CD4-positive, alpha-beta memory T cell (primary cell): ENCODE data around the gene HAUS8. TPM values are rescaled to one million over a fixed set of nuclear protein-coding genes. Genes with fewer than 3 reads are reported as not detected.
A peak's percentile ranks its signal among the peaks of the same experiment; 100 is the strongest.

ENCODE experiments used
- CTCF ChIA-PET: fragments of 350-600 bp; sonication (Branson Sonifier 250); formaldehyde crosslinking; loops from one replicate; lab custom pipeline; 2021; ENCODE audit warnings: inconsistent platforms; ENCODE audit not compliant: partially characterized antibody; lab: Charles Lee
- POLR2A ChIA-PET: fragments of 350-600 bp; sonication (Branson Sonifier 250); formaldehyde crosslinking; loops from one replicate; lab custom pipeline; 2021; ENCODE audit not compliant: partially characterized antibody; lab: Charles Lee
- DNase-seq, 5 donors: peaks; one replicate each; pipeline versions ENCODE4 v3.0.0 to v3.0.0-alpha.2; 2020 to 2022; ENCODE audit warnings: mixed read lengths in 1 of 5
- H3K27ac ChIP-seq: one replicate; pipeline ENCODE4 v1.7.0; 2013; ENCODE audit warnings: low read depth, low read length
- H3K27me3 ChIP-seq: 2 replicates; pipeline ENCODE4 v1.7.0; 2013; ENCODE audit warnings: mild to moderate bottlenecking, low read length, moderate library complexity; ENCODE audit not compliant: insufficient read depth
- H3K36me3 ChIP-seq: 2 replicates; pipeline ENCODE4 v1.7.0; 2013; ENCODE audit warnings: mild to moderate bottlenecking, low read length, moderate library complexity; ENCODE audit not compliant: insufficient read depth
- H3K4me1 ChIP-seq: 2 replicates; pipeline ENCODE4 v1.7.0; 2013; ENCODE audit warnings: mild to moderate bottlenecking, low read length, moderate library complexity; ENCODE audit not compliant: insufficient read depth
- H3K4me3 ChIP-seq, 2 donors: one replicate each; pipeline ENCODE4 v1.7.0; 2013; ENCODE audit warnings: low read length in 2 of 2, mild to moderate bottlenecking in 1 of 2
- H3K9me3 ChIP-seq, 2 donors: one replicate each; pipeline ENCODE4 v1.7.0; 2013; ENCODE audit warnings: low read length in 2 of 2, control low read depth in 1 of 2; ENCODE audit not compliant: control insufficient read depth in 1 of 2
- H3K27ac Mint-ChIP-seq, 7 donors: one replicate each; pipeline ENCODE4 v1.8.0; 2020 to 2021; ENCODE audit warnings: mixed read lengths in 7 of 7, mild to moderate bottlenecking in 6 of 7, inconsistent platforms in 3 of 7, moderate library complexity in 3 of 7
- H3K27me3 Mint-ChIP-seq, 2 donors: one replicate each; pipeline ENCODE4 v1.8.0; 2020 to 2021; ENCODE audit warnings: mixed read lengths in 2 of 2
- H3K36me3 Mint-ChIP-seq, 2 donors: one replicate each; pipeline ENCODE4 v1.8.0; 2020 to 2021; ENCODE audit warnings: mixed read lengths in 2 of 2, inconsistent platforms in 1 of 2, mild to moderate bottlenecking in 1 of 2
- H3K4me1 Mint-ChIP-seq, 4 donors: one replicate each; pipeline ENCODE4 v1.8.0; 2020 to 2021; ENCODE audit warnings: mixed read lengths in 4 of 4, mild to moderate bottlenecking in 1 of 4
- H3K4me3 Mint-ChIP-seq, 8 donors: one replicate each; pipeline ENCODE4 v1.8.0; 2020 to 2021; ENCODE audit warnings: mixed read lengths in 8 of 8, mild to moderate bottlenecking in 7 of 8, moderate library complexity in 6 of 8, inconsistent platforms in 3 of 8
- H3K9me3 Mint-ChIP-seq, 8 donors: one replicate each; pipeline ENCODE4 v1.8.0; 2020 to 2021; ENCODE audit warnings: mixed read lengths in 8 of 8, mild to moderate bottlenecking in 5 of 8, inconsistent platforms in 3 of 8, moderate library complexity in 1 of 8
- intact Hi-C: fragments of 100-400 bp; cut with micrococcal nuclease; formaldehyde crosslinking; loops from one replicate; pipeline ENCODE4 v1.15.1; 2023
- polyA plus RNA-seq, 2 donors: library from polyadenylated mRNA; unstranded; fragments of 300-500 nt; fragmentation: Illumina TruSeq; gene quantifications; one replicate each; pipeline ENCODE4 v1.2.3, GENCODE V29; 2021
- total RNA-seq, 2 experiments: library from RNA; stranded (reverse); gene quantifications; one replicate each; pipeline ENCODE4 v1.2.3, GENCODE V29; 2021

The HAUS8 gene
- total and polyA plus RNA-seq, 4 experiments from 2014 or later: 5.7 to 20.9 (median 15.6) TPM

GRCh38 chr19:17077447-17078028, 2.3 kb upstream of the HAUS8 start:
- H3K9me3 ChIP-seq: no peaks in the 10 kb centered on the region
- H3K4me3 ChIP-seq: no peak overlapping the region
- no peak for DNase-seq
- POLR2A ChIA-PET: interaction anchor here (5.6 kb wide), 1 partner anchor 48 kb away, joined by 84 read pairs; no protein-coding TSS in a partner anchor
- peaks cover 0 to 2% (median 0%) of the 10 kb centered on the region in 8 donors for H3K9me3 Mint-ChIP-seq
- H3K27me3 Mint-ChIP-seq: no peaks in the 10 kb centered on the region
- H3K27ac ChIP-seq: no peak overlapping the region
- H3K4me3 Mint-ChIP-seq: peak overlapping the region; percentile 68 to 100 (median 98)
- H3K4me1 ChIP-seq: peaks cover 65% of the 10 kb centered on the region
- intact Hi-C loops: no loop called here
- peaks cover 5% of the 10 kb centered on the region for H3K36me3 ChIP-seq
- no peaks in the 10 kb centered on the region for H3K27me3 ChIP-seq
- peak overlapping the region in 5 of 7 donors; percentile 22 to 89 (median 77) for H3K27ac Mint-ChIP-seq
- CTCF ChIA-PET: interaction anchor here (0.9 to 1.9 kb wide), 4 partner anchors 9 to 107 kb away, joined by 3 to 7 read pairs (median 4); no protein-coding TSS in a partner anchor
- peaks cover 0 to 27% of the 10 kb centered on the region in 2 donors for H3K36me3 Mint-ChIP-seq
- peaks cover 46 to 81% (median 64%) of the 10 kb centered on the region in 4 donors for H3K4me1 Mint-ChIP-seq

DNA sequence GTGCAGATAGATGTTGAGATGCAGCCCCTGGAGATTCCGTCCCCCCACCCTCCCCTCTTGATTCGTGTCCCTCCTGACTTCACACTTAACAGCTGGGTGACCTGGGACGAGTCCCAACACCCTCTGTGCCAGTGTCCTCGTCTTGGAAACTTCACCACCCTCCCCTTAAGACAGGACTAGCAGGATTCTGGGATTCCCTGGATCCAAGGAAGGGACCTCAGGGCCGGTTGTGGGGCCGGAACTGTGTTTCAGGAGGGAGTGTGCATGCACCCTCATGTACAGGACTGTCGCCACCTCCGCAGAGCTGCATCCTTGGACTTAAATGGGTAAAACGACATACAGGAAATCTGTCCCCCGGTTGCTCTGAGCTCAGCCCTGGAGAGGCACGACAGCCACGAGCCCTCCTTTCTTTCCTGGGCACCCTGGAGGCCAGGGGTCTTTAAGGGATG, 1.3 kb upstream of the HAUS8 start:
- H3K36me3 ChIP-seq: peaks cover 9% of the 10 kb centered on the region
- peaks cover 40 to 73% (median 57%) of the 10 kb centered on the region in 4 donors for H3K4me1 Mint-ChIP-seq
- peaks cover 60% of the 10 kb centered on the region for H3K4me1 ChIP-seq
- H3K9me3 ChIP-seq: no peaks in the 10 kb centered on the region
- H3K27ac ChIP-seq: peak overlapping the region; percentile 76
- peak overlapping the region; percentile 95 to 100 (median 98) for H3K4me3 Mint-ChIP-seq
- DNase-seq: peak in 4 of 5 donors; percentile 19 to 31 (median 25)
- POLR2A ChIA-PET: interaction anchor here (0.8 to 5.6 kb wide), 15 partner anchors 9 to 447 kb away, joined by 3 to 84 read pairs (median 6); partner anchors contain the start of genes BABAM1, DDA1, OCEL1 and USE1
- H3K36me3 Mint-ChIP-seq: peaks cover 0 to 22% of the 10 kb centered on the region in 2 donors
- peak overlapping the region; percentile 89 to 99 (median 98) for H3K27ac Mint-ChIP-seq
- no peaks in the 10 kb centered on the region for H3K27me3 ChIP-seq
- CTCF ChIA-PET: interaction anchor here (0.7 to 1.9 kb wide), 8 partner anchors 10 to 229 kb away, joined by 3 to 7 read pairs (median 4); partner anchors contain the start of gene OCEL1
- intact Hi-C loops: no loop called here
- H3K27me3 Mint-ChIP-seq: no peaks in the 10 kb centered on the region
- no peaks in the 10 kb centered on the region for H3K9me3 Mint-ChIP-seq
- H3K4me3 ChIP-seq: peak overlapping the region; percentile 66 to 77

GRCh38 chr19:17075864-17076542, 751 bp upstream of the HAUS8 start:
- Histone ChIP-seq H3K27me3 (no peaks in the 10 kb centered on the region), H3K36me3 (peaks cover 15% of the 10 kb centered on the region), H3K27ac (peak overlapping the region; percentile 76), H3K4me1 (peaks cover 60% of the 10 kb centered on the region), H3K9me3 (no peaks in the 10 kb centered on the region), H3K4me3 (peak overlapping the region; percentile 66 to 77)
- peak overlapping the region; percentile 89 to 99 (median 98) for H3K27ac Mint-ChIP-seq
- H3K27me3 Mint-ChIP-seq: no peaks in the 10 kb centered on the region
- intact Hi-C loops: loop anchor here (1.0 to 2.0 kb wide), 8 partner anchors 9 to 261 kb away; partner anchors contain the start of genes BABAM1, GTPBP3, OCEL1 and USE1
- peaks cover 40 to 75% (median 55%) of the 10 kb centered on the region in 4 donors for H3K4me1 Mint-ChIP-seq
- peak overlapping the region; percentile 95 to 100 (median 98) for H3K4me3 Mint-ChIP-seq
- CTCF ChIA-PET: interaction anchor here (0.8 to 1.9 kb wide), 6 partner anchors 10 to 229 kb away, joined by 3 to 7 read pairs (median 4); partner anchors contain the start of gene OCEL1
- peaks cover 3 to 26% of the 10 kb centered on the region in 2 donors for H3K36me3 Mint-ChIP-seq
- H3K9me3 Mint-ChIP-seq: no peaks in the 10 kb centered on the region
- DNase-seq: peak; percentile 41 to 65 (median 43)
- POLR2A ChIA-PET: interaction anchor here (0.8 to 5.6 kb wide), 16 partner anchors 10 to 447 kb away, joined by 3 to 84 read pairs (median 6); partner anchors contain the start of genes BABAM1, DDA1, OCEL1 and USE1

- peak overlapping the region; percentile 94 to 98 (median 96) for H3K4me3 Mint-ChIP-seq
- Histone ChIP-seq H3K4me1 (peaks cover 49% of the 10 kb centered on the region), H3K27ac (peak overlapping the region; percentile 77), H3K27me3 (no peaks in the 10 kb centered on the region), H3K4me3 (peak overlapping the region; percentile 91 to 93), H3K36me3 (peaks cover 23% of the 10 kb centered on the region), H3K9me3 (no peaks in the 10 kb centered on the region)
- H3K9me3 Mint-ChIP-seq: no peaks in the 10 kb centered on the region
- peaks cover 36 to 79% (median 50%) of the 10 kb centered on the region in 4 donors for H3K4me1 Mint-ChIP-seq
- DNase-seq: peak in 1 of 5 donors; percentile 24
- H3K36me3 Mint-ChIP-seq: peaks cover 9 to 32% of the 10 kb centered on the region in 2 donors
- ChIA-PET CTCF (interaction anchor here (1.0 to 2.0 kb wide), 3 partner anchors 23 to 208 kb away, joined by 3 to 9 read pairs (median 5); no protein-coding TSS in a partner anchor), POLR2A (interaction anchor here (0.7 to 5.6 kb wide), 15 partner anchors 9 to 234 kb away, joined by 3 to 84 read pairs (median 5); partner anchors contain the start of genes BABAM1, DDA1, MRPL34 and OCEL1)
- H3K27me3 Mint-ChIP-seq: no peaks in the 10 kb centered on the region
- peak overlapping the region; percentile 89 to 98 (median 98) for H3K27ac Mint-ChIP-seq
- intact Hi-C loops: loop anchor here (1.0 to 2.0 kb wide), 8 partner anchors 7 to 263 kb away; partner anchors contain the start of genes BABAM1, GTPBP3, OCEL1 and USE1
Measured at GRCh38 chr19:17074634-17075034, 618 bp downstream of the HAUS8 start.

DNA sequence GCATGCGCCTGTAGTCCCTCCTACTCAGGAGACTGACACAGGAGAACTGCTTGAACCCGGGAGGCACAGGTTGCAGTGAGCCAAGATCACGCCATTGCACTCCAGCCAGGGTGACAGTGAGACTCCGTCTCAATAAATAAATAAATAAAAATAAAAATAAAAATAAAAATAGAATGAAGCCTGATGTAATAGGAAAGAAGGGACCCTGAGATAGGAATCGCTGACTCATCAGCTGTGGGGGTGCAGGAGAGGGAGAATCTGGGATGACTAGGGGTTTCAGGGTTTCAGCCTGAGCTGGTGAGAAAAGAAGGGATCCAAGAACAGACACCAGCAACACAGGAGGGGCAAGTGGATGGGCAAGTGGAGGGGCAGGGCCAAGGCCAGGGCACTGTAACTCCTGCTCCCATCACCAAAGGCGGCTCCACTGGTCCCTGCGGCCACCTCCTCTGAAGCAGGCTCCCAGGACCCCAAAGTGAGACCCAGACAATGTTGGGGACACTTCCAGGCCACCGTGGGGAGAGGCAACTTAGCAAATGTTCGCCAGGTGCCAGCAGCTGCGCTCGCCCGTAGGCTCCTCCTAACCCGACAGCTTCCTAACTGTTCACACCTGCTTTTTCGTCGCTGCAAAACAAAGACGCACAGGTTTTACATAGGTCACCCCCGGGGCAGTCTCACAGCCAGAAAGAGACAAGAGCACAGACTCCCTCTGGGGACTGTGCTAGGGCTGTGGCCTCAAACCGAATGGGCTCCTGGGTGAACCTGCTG, 1.2 kb downstream of the HAUS8 start:
- Mint-ChIP-seq H3K36me3 (peaks cover 9 to 32% of the 10 kb centered on the region in 2 donors), H3K27me3 (no peaks in the 10 kb centered on the region), H3K4me1 (peaks cover 31 to 73% (median 44%) of the 10 kb centered on the region in 4 donors), H3K4me3 (peak overlapping the region; percentile 94 to 98 (median 96)), H3K9me3 (no peaks in the 10 kb centered on the region), H3K27ac (peak overlapping the region; percentile 89 to 98 (median 98))
- intact Hi-C loops: loop anchor here (2.0 kb wide), 1 partner anchor 209 kb away; no protein-coding TSS in a partner anchor
- peaks cover 23% of the 10 kb centered on the region for H3K36me3 ChIP-seq
- H3K4me1 ChIP-seq: peaks cover 44% of the 10 kb centered on the region
- no peaks in the 10 kb centered on the region for H3K9me3 ChIP-seq
- CTCF ChIA-PET: interaction anchor here (0.7 to 2.0 kb wide), 5 partner anchors 23 to 393 kb away, joined by 3 to 9 read pairs (median 5); no protein-coding TSS in a partner anchor
- no peaks in the 10 kb centered on the region for H3K27me3 ChIP-seq
- DNase-seq: peak in 4 of 5 donors; percentile 22 to 34 (median 24)
- POLR2A ChIA-PET: interaction anchor here (0.7 to 5.6 kb wide), 13 partner anchors 13 to 235 kb away, joined by 3 to 84 read pairs (median 5); partner anchors contain the start of genes BABAM1, DDA1, MRPL34 and OCEL1
- H3K4me3 ChIP-seq: peak overlapping the region; percentile 91 to 93
- peak overlapping the region; percentile 77 for H3K27ac ChIP-seq

DNA sequence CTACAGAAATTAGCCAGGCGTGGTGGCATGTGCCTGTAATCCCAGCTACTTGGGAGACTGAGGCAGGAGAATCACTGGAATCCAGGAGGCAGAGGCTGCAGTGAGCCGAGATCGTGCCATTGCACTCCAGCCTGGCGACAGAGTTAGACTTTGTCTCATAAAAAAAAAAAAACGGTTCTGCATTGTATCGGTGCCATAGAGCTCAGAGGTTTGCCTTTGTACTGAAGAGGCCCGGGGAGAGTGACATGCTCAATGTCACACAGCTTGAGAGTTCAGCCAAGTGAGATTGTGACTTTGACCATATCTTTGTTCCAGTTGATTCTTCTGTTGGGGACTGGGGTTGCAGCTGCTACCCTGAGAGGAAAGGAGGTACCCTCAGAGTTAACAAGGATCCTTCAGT, 4.3 kb downstream of the HAUS8 start:
- H3K4me3 Mint-ChIP-seq: no peak overlapping the region

More for the DNA sequence above, 4.3 kb downstream of the HAUS8 start:
- no peaks in the 10 kb centered on the region for H3K27me3 ChIP-seq
- intact Hi-C loops: no loop called here
- no peak overlapping the region for H3K4me3 ChIP-seq
- peaks cover 22 to 33% of the 10 kb centered on the region in 2 donors for H3K36me3 Mint-ChIP-seq
- H3K9me3 ChIP-seq: no peaks in the 10 kb centered on the region
- no peak for DNase-seq
- peaks cover 23 to 54% (median 32%) of the 10 kb centered on the region in 4 donors for H3K4me1 Mint-ChIP-seq
- H3K9me3 Mint-ChIP-seq: no peaks in the 10 kb centered on the region
- POLR2A ChIA-PET: no interaction called here
- no peaks in the 10 kb centered on the region for H3K27me3 Mint-ChIP-seq
- no peak overlapping the region for H3K27ac ChIP-seq
- CTCF ChIA-PET: interaction anchor here (1.8 to 7.8 kb wide), 2 partner anchors 165 to 211 kb away, joined by 7 to 64 read pairs; partner anchors contain the start of gene ANKLE1
- H3K36me3 ChIP-seq: peaks cover 26% of the 10 kb centered on the region
- peaks cover 17% of the 10 kb centered on the region for H3K4me1 ChIP-seq
- H3K27ac Mint-ChIP-seq: peak overlapping the region in 2 of 7 donors; percentile 32 to 57
